Stimulated activated CD8-positive, alpha-beta memory T cell treated with anti-CD3 and anti-CD28 coated beads, Interleukin-7, amount 100 ng/mL, for 48 hours (primary cell): ENCODE data around the gene ERGIC3.

Experiments
- DNase-seq, 2 donors: peaks; one replicate each; pipeline ENCODE4 v3.0.0-alpha.2; 2020; ENCODE audit warnings: low read depth in 1 of 2; ENCODE audit errors: extremely low read depth in 1 of 2

The ERGIC3 gene

DNA sequence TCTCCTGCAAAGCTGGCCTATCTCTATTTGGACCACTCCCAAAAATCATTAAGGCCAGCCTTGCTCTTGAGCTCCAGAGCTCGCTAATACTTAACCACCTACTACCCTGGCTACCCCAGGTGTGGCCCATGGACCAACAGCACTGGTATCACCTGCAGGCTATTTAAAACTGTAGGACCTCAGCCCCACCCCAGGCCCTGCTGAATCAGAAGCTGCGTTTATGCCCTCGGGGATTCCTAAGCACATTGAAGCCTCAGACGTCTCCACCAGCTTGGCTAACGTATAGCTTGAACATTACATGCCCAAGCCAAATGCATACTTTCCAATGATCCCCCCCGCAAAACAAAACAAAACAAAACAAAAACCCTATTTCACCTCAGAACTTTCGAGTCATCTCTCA is 54.0 kb downstream of the ERGIC3 start:
- DNase-seq = no peak

DNA sequence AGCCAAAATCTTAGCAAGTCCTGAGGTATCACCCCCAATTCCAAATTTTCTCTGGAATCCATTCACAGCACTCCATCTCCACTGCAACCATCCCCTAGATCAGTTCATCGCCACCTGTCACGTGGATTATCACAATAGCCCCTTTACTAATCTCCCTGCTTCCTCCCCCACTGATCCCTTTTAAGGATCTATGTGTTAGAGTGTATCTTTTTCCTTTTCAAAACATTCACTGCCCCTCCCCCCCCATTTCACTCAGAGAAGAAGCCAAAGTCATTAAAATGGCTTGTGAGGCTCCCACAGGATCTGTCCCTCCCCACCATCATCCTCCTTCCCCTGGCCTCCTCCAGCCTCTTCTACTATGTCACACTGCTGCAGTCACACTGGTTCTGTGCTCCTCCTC is 55.3 kb downstream of the ERGIC3 start:
- DNase-seq = no peak

DNA sequence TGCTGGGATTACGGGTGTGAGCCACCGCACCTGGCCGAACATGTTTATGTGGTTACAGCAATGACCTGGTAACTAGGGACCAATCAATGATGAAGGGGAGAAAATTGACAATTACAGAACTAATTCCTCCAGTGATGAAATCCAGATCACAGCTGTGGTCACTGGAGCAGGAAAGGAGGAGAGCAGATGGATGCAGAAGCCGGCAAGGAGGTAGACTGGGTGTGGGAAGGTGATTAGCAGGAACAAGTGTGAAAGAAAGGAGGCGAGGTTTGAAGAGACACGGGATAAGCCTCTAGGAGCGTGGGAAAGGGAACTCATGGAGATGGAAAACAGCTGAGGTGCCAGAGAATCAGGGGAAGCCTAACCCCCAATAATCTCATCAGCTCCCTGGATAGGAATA is 56.6 kb downstream of the ERGIC3 start:
- DNase-seq = no peak

DNA sequence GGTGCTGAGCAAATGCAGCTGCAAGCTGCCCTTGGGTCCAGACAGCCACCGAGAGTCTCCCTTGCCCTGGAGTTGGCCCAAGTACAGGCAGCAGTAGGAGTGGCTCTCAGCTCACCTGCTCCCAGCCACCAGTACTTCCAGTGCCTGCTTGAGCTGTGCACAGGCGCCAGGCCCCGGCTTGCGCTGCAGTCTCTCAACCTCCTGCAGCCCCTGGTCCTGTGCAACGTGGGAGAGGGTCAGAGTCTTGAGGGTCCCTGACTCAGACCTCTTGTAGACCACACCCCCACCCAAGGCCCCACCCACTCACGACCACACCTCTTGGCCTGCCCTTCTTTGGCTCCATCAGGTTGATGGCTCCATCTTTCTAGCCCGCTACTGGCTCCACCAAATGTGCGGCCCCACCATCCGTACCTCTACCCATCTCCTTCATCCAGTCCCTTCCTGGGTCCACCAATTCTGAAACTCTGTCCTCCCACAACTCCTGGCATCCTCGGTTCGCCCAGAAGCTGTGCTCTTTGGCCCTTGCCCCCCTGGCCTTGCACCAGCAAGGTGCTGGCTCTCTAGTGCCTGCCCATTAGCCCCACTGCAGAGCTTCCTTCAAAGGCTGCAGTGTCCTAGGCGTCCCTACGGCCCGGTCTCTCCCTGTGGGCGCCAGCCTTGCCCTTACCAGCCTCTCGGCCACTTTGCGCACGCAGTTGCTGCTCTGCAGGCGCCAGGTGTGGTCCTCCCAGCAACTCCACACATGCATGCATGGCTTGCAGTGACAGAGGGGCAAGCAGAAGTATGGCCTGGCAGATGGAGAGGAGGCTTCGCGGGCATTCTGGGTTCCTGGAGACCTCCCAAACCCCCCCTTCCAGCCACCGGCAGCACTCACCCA is 57.3 kb downstream of the ERGIC3 start:
- no peak for DNase-seq

DNA sequence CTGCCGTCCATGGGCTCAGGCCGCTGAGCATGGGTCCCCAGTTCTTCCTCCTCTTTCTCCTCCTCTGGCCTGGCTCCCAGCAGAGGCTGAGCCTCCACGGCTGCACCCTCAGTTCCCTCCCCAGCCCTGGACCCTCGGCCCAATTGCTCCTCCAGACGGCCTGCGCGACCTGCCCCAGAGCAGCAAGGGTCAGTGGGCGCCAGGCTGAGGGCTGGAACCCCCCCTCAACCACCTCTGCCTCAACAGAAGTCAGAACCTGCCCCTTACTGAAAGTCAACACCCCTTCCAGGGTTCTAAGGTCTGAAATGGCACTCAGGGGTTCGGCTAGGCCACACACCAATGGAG is 57.9 kb downstream of the ERGIC3 start:
- DNase-seq = no peak

GRCh38 chr20:35600176-35600992 is 58.5 kb downstream of the ERGIC3 start:
- DNase-seq = no peak

DNA sequence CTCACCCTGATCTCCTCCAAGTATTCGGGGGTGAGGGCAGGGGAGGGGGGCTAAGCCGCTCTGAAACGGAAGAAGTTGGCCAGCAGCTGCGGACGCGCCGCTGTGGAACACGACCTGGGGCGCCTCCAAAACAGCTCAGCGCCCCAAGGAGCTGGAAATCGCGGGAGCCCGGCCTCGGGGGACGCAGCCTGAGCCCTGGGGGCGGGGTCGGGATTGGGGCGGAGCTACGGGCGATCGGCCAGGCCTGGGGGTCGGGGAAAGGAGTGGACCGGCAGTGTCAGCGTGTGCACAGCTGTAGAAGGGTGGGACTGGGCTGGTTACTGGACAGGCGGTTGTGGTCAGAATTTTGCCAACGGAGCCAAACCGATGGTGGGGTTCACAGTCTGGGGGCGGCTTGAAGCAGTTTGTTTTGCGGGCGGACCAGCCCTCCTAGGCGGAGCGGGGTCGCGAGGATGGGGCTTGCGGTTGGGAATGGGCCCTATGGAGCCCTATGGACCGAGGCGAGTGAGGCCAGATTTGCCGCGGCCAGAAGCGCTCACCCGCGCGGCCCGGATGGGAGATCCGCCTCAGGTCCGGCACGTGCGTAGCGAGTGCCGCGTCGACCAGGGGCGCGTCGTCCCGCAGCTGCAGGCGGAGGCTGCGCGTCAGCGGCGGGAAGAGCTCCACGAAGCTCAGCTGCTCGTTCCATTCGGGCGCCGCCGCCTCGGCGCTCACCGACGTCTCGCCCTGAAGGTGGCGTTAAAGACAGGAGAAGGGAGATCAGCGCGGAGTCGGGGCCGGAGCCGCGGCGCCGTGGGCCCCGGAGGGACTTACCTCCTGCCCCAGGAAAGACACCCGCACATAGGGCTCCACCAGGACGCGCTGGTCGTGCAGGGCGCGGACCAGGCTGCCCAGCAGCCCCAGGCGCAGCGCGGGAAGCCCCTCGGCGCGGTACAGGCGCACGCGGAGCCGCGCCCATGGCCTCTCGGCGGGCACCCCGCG is 59.4 kb downstream of the ERGIC3 start:
- DNase-seq = peak; percentile 45 to 51

- DNase-seq = no peak
Measured at GRCh38 chr20:35601990-35602389, 60.1 kb downstream of the ERGIC3 start.

DNA sequence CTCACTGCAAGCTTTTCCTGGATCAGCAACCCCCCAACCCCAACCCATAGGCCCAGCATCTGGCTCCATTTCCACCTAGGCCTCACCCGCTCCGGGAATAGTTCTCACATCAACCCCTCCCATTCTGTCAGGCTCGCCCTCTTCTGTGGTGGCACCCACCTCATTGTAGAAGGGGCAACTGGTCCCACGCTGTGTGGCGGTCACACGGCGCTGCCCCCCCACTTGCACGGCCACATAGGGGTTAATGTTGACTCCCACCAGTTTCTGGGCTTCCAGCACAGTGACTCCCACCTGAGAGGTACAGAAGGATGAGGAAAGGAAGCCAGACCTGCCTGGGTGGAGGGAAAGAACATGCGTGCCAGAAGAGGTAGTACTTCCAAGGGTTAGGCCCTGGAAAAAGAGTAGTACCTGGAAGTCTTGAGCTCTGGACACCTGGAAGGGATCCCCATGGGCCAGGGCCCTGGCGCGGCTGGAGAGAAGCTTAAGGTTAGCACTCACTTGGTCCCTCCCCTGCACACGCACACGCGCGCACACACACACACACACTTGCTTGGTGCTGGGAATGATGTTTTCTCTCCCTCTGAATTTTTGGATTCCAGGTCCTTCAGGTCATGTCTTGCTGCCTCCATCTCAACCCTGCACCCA is 61.1 kb downstream of the ERGIC3 start:
- DNase-seq = no peak

DNA sequence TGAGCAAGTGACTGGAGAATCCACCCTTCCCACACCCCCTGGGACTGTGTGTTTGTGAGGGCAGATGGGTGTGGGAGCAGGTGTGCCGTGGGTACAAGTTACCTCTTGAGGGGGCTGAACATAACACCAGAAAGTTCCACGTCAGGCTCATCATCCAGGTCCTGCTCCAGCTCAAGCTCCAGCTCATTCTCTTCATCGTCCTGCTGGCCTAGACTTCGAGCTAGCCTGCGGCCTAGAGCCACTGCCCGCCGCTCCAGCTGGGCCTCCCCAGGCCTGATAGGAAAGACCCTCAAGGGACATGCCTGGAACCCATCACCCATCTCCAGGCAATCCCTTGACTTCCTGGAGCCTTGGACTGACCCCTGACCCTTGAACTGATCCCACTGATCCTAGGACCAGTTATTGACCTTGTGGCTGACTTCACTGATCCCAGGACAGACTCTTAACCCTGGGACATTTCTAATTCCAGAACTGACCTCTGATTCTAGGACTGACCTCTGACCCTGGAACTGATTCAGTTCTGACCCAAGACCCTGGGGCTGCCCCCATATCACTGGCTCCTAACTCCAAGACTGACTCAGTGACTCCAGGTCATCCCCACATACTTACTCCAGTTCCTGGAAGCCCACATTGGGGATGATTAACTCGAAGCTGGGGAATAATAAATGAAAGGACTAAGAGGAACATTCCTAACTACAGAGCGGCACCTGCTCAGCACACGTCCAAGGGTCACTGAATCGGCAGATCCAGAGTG is 62.0 kb downstream of the ERGIC3 start:
- DNase-seq = no peak

DNA sequence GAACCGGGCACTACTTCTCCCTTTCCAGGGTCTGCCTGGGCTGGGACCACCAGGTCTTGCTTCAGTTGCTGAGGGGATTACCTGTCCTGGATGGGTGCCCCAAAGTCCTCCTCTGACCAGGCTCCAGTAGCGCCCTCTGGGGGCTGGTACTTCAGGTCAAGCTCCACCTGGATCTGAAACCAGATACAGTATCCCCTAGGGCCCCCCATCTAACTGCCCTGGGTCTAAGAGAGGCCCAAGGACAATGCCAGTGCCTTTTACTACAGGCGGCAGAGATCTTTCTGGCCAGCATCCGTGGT is 62.5 kb downstream of the ERGIC3 start:
- DNase-seq = no peak

DNA sequence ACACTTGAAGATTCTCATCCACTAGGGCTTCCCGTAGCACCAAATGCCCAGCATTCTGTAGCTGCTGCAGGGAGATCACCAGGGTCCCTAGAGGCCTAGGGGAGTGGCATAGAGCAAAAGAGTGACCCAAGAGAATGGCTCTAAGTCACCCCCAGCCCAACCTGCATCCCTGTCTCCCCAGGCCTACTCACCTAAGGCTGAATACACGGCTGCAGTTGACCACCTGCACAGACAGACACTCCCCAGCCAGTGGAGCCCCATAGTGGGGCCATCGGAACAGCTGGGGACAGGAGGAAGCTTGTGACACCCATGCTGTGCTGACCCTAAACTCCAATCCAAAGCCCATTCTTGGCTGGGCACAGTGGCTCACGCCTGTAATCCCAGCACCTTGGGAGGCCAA is 64.2 kb downstream of the ERGIC3 start:
- no peak for DNase-seq
